Liver (tissue), 3 donors: ENCODE measurements around the gene PGM5.

Source experiments
- EGR1 ChIP-seq, 2 donors: IDR thresholded peaks; 2 replicates each; pipeline ENCODE4 v1.6.1; 2016 to 2018; ENCODE audit warnings: antibody characterized with exemption in 2 of 2, low read depth in 2 of 2
- FOXA1 ChIP-seq: IDR thresholded peaks from 2 replicates; pipeline ENCODE4 v1.6.1; 2016; ENCODE audit warnings: antibody characterized with exemption
- FOXA2 ChIP-seq: IDR thresholded peaks from 2 replicates; pipeline ENCODE4 v1.6.1; 2016; ENCODE audit warnings: antibody characterized with exemption
- GABPA ChIP-seq, 2 donors: IDR thresholded peaks in 1 of 2; conservative IDR thresholded peaks in 1 of 2; 2 replicates each; pipeline ENCODE4 v1.6.1; 2016; ENCODE audit warnings: antibody characterized with exemption in 2 of 2, mild to moderate bottlenecking in 1 of 2, moderate library complexity in 1 of 2
- RAD21 ChIP-seq, 2 donors: IDR thresholded peaks; 2 replicates each; pipeline ENCODE4 v1.6.1; 2016; ENCODE audit warnings: antibody characterized with exemption in 2 of 2, mild to moderate bottlenecking in 2 of 2
- REST ChIP-seq: IDR thresholded peaks from 2 replicates; pipeline ENCODE4 v1.6.1; 2016; ENCODE audit warnings: antibody characterized with exemption, mild to moderate bottlenecking
- SP1 ChIP-seq: IDR thresholded peaks from 2 replicates; pipeline ENCODE4 v1.6.1; 2018; ENCODE audit warnings: antibody characterized with exemption, mild to moderate bottlenecking
- TAF1 ChIP-seq: conservative IDR thresholded peaks from 2 replicates; pipeline ENCODE4 v1.6.1; 2016; ENCODE audit warnings: antibody characterized with exemption, mild to moderate bottlenecking
- YY1 ChIP-seq: IDR thresholded peaks from 2 replicates; pipeline ENCODE4 v1.6.1; 2016; ENCODE audit warnings: antibody characterized with exemption, mild to moderate bottlenecking
- TF ChIP-seq, protein P1 (sequence below): fragments of 150-350 bp; IDR thresholded peaks from 2 replicates; pipeline ENCODE4 v1.5.1; 2017; ENCODE audit warnings: improper control_type of control experiment, low read depth, low read length; ENCODE audit not compliant: missing input control
- TF ChIP-seq, protein P2 (sequence below): IDR thresholded peaks from 2 replicates; pipeline ENCODE4 v1.6.1; 2016; ENCODE audit warnings: antibody characterized with exemption
- TF ChIP-seq, protein P3 (sequence below): IDR thresholded peaks from 2 replicates; pipeline ENCODE4 v1.6.1; 2016; ENCODE audit warnings: antibody characterized with exemption
- donor health status: healthy.
- donor health status: healthy.

DNA sequence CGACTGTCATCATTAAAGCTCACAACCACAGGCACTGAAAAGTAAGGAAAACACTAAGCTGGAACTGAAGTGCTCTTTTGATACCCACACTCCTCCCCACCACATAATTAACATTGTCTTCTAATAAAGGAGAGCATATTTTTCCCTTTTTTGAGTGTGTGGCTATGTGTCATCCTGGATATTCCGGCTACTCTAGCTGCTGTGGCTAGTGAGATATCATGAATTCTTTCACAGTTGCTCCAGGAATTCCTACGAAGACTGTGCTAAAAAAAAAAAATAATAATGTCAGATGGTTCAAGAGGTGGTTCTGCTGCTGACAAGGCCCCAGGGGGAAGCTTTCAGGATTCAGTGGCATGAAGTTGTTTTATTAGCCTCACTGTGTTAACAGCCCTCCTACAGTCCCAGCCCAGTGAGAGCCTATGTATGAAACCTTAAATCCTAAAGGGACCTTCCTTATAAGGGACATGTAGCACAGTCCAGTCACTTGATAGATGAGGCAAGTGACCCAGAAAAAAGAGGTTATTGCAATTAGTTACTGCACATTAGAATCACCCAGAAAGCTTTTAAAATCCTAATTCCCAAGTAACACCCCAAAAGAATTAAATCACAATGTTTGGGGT lies 137.7 kb downstream of the PGM5 start:
- TF ChIP-seq, protein P1, sequence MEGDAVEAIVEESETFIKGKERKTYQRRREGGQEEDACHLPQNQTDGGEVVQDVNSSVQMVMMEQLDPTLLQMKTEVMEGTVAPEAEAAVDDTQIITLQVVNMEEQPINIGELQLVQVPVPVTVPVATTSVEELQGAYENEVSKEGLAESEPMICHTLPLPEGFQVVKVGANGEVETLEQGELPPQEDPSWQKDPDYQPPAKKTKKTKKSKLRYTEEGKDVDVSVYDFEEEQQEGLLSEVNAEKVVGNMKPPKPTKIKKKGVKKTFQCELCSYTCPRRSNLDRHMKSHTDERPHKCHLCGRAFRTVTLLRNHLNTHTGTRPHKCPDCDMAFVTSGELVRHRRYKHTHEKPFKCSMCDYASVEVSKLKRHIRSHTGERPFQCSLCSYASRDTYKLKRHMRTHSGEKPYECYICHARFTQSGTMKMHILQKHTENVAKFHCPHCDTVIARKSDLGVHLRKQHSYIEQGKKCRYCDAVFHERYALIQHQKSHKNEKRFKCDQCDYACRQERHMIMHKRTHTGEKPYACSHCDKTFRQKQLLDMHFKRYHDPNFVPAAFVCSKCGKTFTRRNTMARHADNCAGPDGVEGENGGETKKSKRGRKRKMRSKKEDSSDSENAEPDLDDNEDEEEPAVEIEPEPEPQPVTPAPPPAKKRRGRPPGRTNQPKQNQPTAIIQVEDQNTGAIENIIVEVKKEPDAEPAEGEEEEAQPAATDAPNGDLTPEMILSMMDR = no peak
- TF ChIP-seq, protein P2, sequence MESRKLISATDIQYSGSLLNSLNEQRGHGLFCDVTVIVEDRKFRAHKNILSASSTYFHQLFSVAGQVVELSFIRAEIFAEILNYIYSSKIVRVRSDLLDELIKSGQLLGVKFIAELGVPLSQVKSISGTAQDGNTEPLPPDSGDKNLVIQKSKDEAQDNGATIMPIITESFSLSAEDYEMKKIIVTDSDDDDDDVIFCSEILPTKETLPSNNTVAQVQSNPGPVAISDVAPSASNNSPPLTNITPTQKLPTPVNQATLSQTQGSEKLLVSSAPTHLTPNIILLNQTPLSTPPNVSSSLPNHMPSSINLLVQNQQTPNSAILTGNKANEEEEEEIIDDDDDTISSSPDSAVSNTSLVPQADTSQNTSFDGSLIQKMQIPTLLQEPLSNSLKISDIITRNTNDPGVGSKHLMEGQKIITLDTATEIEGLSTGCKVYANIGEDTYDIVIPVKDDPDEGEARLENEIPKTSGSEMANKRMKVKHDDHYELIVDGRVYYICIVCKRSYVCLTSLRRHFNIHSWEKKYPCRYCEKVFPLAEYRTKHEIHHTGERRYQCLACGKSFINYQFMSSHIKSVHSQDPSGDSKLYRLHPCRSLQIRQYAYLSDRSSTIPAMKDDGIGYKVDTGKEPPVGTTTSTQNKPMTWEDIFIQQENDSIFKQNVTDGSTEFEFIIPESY = no peak
- TF ChIP-seq GABPA (IDR thresholded peaks at IDR 0.05 in 1 of 2, conservative IDR thresholded peaks at IDR 0.05 in 1 of 2) (no peak), REST (no peak), TAF1 (no peak), RAD21 (IDR thresholded peaks at IDR 0.05) (no peak), EGR1 (IDR thresholded peaks at IDR 0.05; ENCODE audit: low read depth in 2 of 2) (no peak), FOXA1 (no peak), YY1 (no peak), FOXA2 (no peak), SP1 (no peak)
- TF ChIP-seq, protein P3, sequence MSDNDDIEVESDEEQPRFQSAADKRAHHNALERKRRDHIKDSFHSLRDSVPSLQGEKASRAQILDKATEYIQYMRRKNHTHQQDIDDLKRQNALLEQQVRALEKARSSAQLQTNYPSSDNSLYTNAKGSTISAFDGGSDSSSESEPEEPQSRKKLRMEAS = no peak
